Hematopoietic multipotent progenitor cell treated with erythropoietin and hydrocortisone succinate and interleukin-3 and kit ligand, for 15 days (in vitro differentiated cells): ENCODE results near the gene TMEM218.
A peak's percentile ranks its signal among the peaks of the same experiment; 100 is the strongest.

Source experiments
- DNase-seq: peaks from one replicate; pipeline ENCODE4 v3.0.0-alpha.2; 2015; ENCODE audit warnings: low spot score

TMEM218 gene

GRCh38 chr11:125111343-125112207, at the start of gene TMEM218:
Gene TMEM218 (minus strand): TSS chr11:125111626. CDS start chr11:125102241, 9,385 bp downstream.
- peak; percentile 97 for DNase-seq

- DNase-seq = no peak
Measured at GRCh38 chr11:125157953-125158680, 46.7 kb upstream of the TMEM218 start.

GRCh38 chr11:125157118-125157733, 45.8 kb upstream of the TMEM218 start:
- DNase-seq = no peak

GRCh38 chr11:125156346-125157117, 45.1 kb upstream of the TMEM218 start:
- DNase-seq = no peak

GRCh38 chr11:125155767-125156166, 44.3 kb upstream of the TMEM218 start:
- no peak for DNase-seq

- DNase-seq = no peak
Measured at GRCh38 chr11:125155100-125155444, 43.6 kb upstream of the TMEM218 start.

GRCh38 chr11:125154378-125155099, 43.1 kb upstream of the TMEM218 start:
- no peak for DNase-seq

GRCh38 chr11:125153837-125154236, 42.4 kb upstream of the TMEM218 start:
- DNase-seq = no peak

GRCh38 chr11:125148743-125149142, 37.3 kb upstream of the TMEM218 start:
- DNase-seq = no peak

- DNase-seq = no peak
Measured at GRCh38 chr11:125148011-125148410, 36.6 kb upstream of the TMEM218 start.

GRCh38 chr11:125147280-125147679, 35.9 kb upstream of the TMEM218 start:
- DNase-seq = no peak

- no peak for DNase-seq
Measured at GRCh38 chr11:125146232-125146631, 34.8 kb upstream of the TMEM218 start.

- peak; percentile 35 for DNase-seq
Measured at GRCh38 chr11:125141686-125142535, 30.5 kb upstream of the TMEM218 start.

GRCh38 chr11:125141178-125141577, 29.8 kb upstream of the TMEM218 start:
- DNase-seq = no peak

GRCh38 chr11:125140233-125140632, 28.8 kb upstream of the TMEM218 start:
- no peak for DNase-seq

- no peak for DNase-seq
Measured at GRCh38 chr11:125139778-125140177, 28.4 kb upstream of the TMEM218 start.

GRCh38 chr11:125138966-125139365, 27.5 kb upstream of the TMEM218 start:
- no peak for DNase-seq

- no peak for DNase-seq
Measured at GRCh38 chr11:125136001-125136400, 24.6 kb upstream of the TMEM218 start.

GRCh38 chr11:125132596-125132995, 21.2 kb upstream of the TMEM218 start:
- DNase-seq = no peak

GRCh38 chr11:125132071-125132470, 20.6 kb upstream of the TMEM218 start:
- no peak for DNase-seq
